Testis (tissue), 3 donors: Measurements from ENCODE around the gene PTPN5. TPM values are rescaled to one million over a fixed set of nuclear protein-coding genes. Genes with fewer than 3 reads are reported as not detected.
A peak's percentile ranks its signal among the peaks of the same experiment; 100 is the strongest.

Source experiments
- DNase-seq: peaks from one replicate; pipeline ENCODE4 v3.0.0-alpha.2; 2019
- H3K27ac ChIP-seq, 2 donors: fragments of 200-600 bp; sonication (generic); one replicate each; pipeline ENCODE4 v1.5.1; 2019
- H3K27me3 ChIP-seq: fragments of 200-600 bp; sonication (generic); one replicate; pipeline ENCODE4 v1.5.1; 2019
- H3K36me3 ChIP-seq: fragments of 200-600 bp; sonication (generic); one replicate; pipeline ENCODE4 v1.5.1; 2017; ENCODE audit warnings: low read depth; ENCODE audit errors: missing control alignments
- H3K4me1 ChIP-seq: fragments of 200-600 bp; sonication (generic); one replicate; pipeline ENCODE4 v1.5.1; 2019
- H3K4me3 ChIP-seq, 2 donors: fragments of 200-600 bp; sonication (generic); one replicate each; pipeline ENCODE4 v1.5.1; 2017 to 2019
- H3K9me3 ChIP-seq: fragments of 200-600 bp; sonication (generic); one replicate; pipeline ENCODE4 v1.5.1; 2017
- POLR2A ChIP-seq: fragments of 450-650 bp; IDR thresholded peaks from one replicate; pipeline ENCODE4 v1.6.1; 2017; ENCODE audit warnings: antibody characterized with exemption, mild to moderate bottlenecking, moderate library complexity
- WGBS, 2 donors: methylation state at CpG; one replicate each; pipeline ENCODE4 v1.1.5; 2018; 5-methylcytosine and 5-hydroxymethylcytosine counted together
- intact Hi-C: fragments of 100-400 bp; cut with DNase I; formaldehyde crosslinking; loops from one replicate; pipeline ENCODE4 v1.15.1; 2023; ENCODE audit warnings: low total_unique reads
- polyA plus RNA-seq: library from polyadenylated mRNA; stranded (reverse); fragments of 350-450 nt; fragmentation: Illumina TruSeq; extraction: RNeasy Lipid Tissue Mini Kit (QIAGEN cat#74804); gene quantifications from one replicate; pipeline ENCODE4 v1.2.3, GENCODE V29; 2014; ENCODE audit warnings: low read depth, low replicate concordance; ENCODE audit not compliant: insufficient read depth
- total RNA-seq, 2 donors: library from RNA; depleted of rRNA; stranded (reverse); fragments of >200 nt; gene quantifications; one replicate each; pipeline ENCODE4 v1.2.3, GENCODE V29; 2016
- TF ChIP-seq, protein P1 (sequence below), 3 experiments: fragments of 450-650 bp in 2 of 3; fragments of 200-600 bp in 1 of 3; sonication (generic) in 1 of 3; IDR thresholded peaks; one replicate each; pipeline ENCODE4 v1.5.1; 2016 to 2019; ENCODE audit warnings: antibody characterized with exemption in 3 of 3, mild to moderate bottlenecking in 2 of 3, moderate library complexity in 1 of 3

PTPN5 gene
- total and polyA plus RNA-seq, 3 donors from 2014 or later = 4.4 to 10.2 (median 7.8) TPM

DNA sequence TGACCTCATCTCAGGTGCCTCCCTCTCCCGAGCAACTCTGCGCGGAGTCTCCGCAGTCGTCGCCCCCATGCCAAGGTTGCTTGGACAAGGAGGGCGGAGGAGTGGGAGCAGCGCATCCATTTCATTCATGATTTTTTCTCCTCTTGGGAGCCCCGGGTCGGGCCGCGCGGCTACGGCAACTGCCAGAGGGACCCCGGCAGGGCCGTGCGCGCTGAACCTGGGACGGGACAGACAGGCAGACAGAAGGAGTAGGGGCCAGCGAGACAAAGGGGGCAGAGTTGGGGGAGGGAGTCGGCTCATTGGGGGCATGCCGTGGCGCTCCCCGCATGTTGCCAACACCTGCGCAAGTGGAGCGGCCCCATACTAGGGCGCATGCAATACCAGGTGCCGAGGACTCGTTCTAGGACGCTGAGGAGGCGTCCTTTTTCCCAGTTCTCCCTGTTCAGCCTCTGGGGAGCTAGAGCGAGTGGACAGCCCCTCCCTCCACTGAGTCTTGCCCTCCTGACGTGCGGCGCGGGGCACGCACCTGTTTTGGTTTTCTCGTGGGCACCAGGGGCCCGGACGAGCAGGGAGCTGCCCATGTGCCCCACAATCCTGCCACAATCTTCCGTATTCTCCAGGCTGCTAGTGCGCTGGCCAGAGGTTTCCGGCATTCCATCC, 501 bp upstream of the PTPN5 start:
- Histone ChIP-seq H3K4me1 (no peaks in the 10 kb centered on the region), H3K27ac (peak overlapping the region; percentile 11 to 30), H3K9me3 (no peaks in the 10 kb centered on the region), H3K27me3 (no peaks in the 10 kb centered on the region), H3K36me3 (no peaks in the 10 kb centered on the region), H3K4me3 (peak overlapping the region; percentile 44 to 66)
- WGBS, 2 donors = 1 to 2% methylated on average over 29 to 41 of the region's 43 CpGs
- DNase-seq = no peak
- TF ChIP-seq, protein P1, sequence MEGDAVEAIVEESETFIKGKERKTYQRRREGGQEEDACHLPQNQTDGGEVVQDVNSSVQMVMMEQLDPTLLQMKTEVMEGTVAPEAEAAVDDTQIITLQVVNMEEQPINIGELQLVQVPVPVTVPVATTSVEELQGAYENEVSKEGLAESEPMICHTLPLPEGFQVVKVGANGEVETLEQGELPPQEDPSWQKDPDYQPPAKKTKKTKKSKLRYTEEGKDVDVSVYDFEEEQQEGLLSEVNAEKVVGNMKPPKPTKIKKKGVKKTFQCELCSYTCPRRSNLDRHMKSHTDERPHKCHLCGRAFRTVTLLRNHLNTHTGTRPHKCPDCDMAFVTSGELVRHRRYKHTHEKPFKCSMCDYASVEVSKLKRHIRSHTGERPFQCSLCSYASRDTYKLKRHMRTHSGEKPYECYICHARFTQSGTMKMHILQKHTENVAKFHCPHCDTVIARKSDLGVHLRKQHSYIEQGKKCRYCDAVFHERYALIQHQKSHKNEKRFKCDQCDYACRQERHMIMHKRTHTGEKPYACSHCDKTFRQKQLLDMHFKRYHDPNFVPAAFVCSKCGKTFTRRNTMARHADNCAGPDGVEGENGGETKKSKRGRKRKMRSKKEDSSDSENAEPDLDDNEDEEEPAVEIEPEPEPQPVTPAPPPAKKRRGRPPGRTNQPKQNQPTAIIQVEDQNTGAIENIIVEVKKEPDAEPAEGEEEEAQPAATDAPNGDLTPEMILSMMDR (IDR thresholded peaks at IDR 0.05) = no peak
- no peak for TF ChIP-seq POLR2A
- intact Hi-C loops = no loop called here

DNA sequence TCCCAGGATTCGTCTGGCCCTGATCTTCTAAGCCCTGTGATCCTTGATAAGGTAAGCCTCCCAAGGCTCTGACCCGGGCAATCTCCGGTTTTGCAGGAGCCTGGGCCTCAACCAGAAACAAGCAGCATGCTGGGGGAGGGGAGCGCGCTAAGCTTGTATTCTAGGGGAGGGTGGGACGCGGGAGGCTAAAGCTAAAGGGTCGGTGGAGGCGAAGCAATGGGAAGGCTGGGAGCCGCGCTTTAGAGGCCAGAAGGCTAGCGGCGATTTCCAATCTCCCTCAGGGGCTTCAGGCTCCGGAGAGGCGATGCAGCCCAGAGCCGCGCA, 753 bp downstream of the PTPN5 start:
- peak overlapping the region; percentile 44 to 66 for H3K4me3 ChIP-seq
- TF ChIP-seq, protein P1 (IDR thresholded peaks at IDR 0.05) = no peak
- no peak for TF ChIP-seq POLR2A
- H3K27ac ChIP-seq = peak overlapping the region in 1 of 2 donors; percentile 30
- H3K9me3 ChIP-seq = no peaks in the 10 kb centered on the region
- no peaks in the 10 kb centered on the region for H3K27me3 ChIP-seq
- 6 to 9% methylated on average over 12 to 17 of the region's 17 CpGs for WGBS, 2 donors
- H3K36me3 ChIP-seq = no peaks in the 10 kb centered on the region
- no peak for DNase-seq
- intact Hi-C loops = no loop called here
- no peaks in the 10 kb centered on the region for H3K4me1 ChIP-seq

DNA sequence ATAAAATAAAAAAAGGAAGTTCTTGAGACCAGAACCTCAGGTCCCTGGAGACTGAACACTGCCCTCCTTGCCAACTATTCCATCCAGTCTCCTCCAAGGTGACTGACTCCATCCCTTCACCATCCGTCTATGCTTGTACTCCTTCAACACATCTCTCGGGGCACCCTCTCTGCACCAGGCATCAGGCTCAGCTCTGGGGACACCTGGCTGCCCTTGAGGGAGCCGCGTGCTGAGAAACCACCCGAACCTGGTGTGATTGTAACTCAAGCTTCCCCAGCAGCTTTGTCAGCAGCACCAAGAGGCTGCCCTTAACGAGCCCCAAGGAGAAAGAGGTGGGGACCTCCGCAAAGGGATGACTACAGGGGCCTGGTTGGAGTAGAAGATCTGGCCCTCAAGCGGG, 1.7 kb downstream of the PTPN5 start:
- Histone ChIP-seq H3K4me3 (no peak overlapping the region), H3K4me1 (no peaks in the 10 kb centered on the region), H3K36me3 (no peaks in the 10 kb centered on the region), H3K27ac (no peak overlapping the region), H3K9me3 (no peaks in the 10 kb centered on the region), H3K27me3 (no peaks in the 10 kb centered on the region)
- intact Hi-C loops = no loop called here
- TF ChIP-seq, protein P1 (IDR thresholded peaks at IDR 0.05) = no peak
- TF ChIP-seq POLR2A = no peak
- 47 to 61% methylated on average over 8 of the region's 8 CpGs for WGBS, 2 donors
- no peak for DNase-seq

DNA sequence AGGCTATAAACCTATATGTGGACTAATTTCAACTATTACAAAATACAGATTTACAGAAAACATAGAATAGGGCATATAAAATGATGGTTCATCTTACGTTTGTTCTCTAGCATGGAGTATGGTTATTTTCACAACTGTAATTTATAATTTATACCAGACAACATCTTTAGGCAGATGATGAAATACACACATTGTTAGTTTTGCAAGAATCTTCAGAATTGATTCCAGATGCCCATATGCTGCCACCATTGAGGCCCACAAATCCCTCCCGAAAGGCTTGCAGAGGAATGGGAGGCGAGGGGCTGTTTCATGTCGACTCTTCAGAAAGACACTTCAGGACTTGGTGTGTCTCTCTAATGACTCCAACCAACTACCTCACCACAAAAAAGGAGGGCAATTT, 6.2 kb downstream of the PTPN5 start:
- intact Hi-C loops = no loop called here
- WGBS, 2 donors = 90 to 93% methylated on average over 4 of the region's 4 CpGs
- H3K36me3 ChIP-seq = no peaks in the 10 kb centered on the region

More for the DNA sequence above, 6.2 kb downstream of the PTPN5 start:
- Histone ChIP-seq H3K27ac (no peak overlapping the region), H3K27me3 (no peaks in the 10 kb centered on the region), H3K4me1 (no peaks in the 10 kb centered on the region), H3K9me3 (no peaks in the 10 kb centered on the region), H3K4me3 (no peak overlapping the region)
- DNase-seq = no peak
- TF ChIP-seq, protein P1 (IDR thresholded peaks at IDR 0.05) = no peak
- TF ChIP-seq POLR2A = no peak
